Mesodermal cell (in vitro differentiated cells): ENCODE data around the gene PPIC. TPM values are rescaled to one million over a fixed set of nuclear protein-coding genes. Genes with fewer than 3 reads are reported as not detected.

Source experiments
- H3K27ac ChIP-seq: 2 replicates; pipeline ENCODE4 v1.7.0; 2013; ENCODE audit warnings: mild to moderate bottlenecking, low read depth, low read length, moderate library complexity; ENCODE audit not compliant: severe bottlenecking
- H3K36me3 ChIP-seq: 2 replicates; pipeline ENCODE4 v1.7.1; 2013; ENCODE audit warnings: mild to moderate bottlenecking, low read length, moderate library complexity; ENCODE audit not compliant: control insufficient read depth, insufficient read depth
- H3K4me1 ChIP-seq: one replicate; pipeline ENCODE4 v1.7.1; 2013; ENCODE audit warnings: mild to moderate bottlenecking, low read length; ENCODE audit not compliant: insufficient read depth, control insufficient read depth, poor library complexity, severe bottlenecking
- H3K4me3 ChIP-seq: 2 replicates; pipeline ENCODE4 v1.7.0; 2013; ENCODE audit warnings: low read length, control low read depth, mild to moderate bottlenecking; ENCODE audit not compliant: insufficient read depth, poor library complexity, severe bottlenecking; ENCODE audit errors: extremely low read depth
- H3K9me3 ChIP-seq: 2 replicates; pipeline ENCODE4 v1.7.1; 2013; ENCODE audit warnings: mild to moderate bottlenecking, low read length, moderate library complexity; ENCODE audit not compliant: control insufficient read depth
- WGBS, 2 experiments: methylation state at CpG; one replicate each; pipeline ENCODE4 v1.1.5; 2013; ENCODE audit warnings: missing lambda C conversion rate in 2 of 2; ENCODE audit not compliant: insufficient coverage in 2 of 2; 5-methylcytosine and 5-hydroxymethylcytosine counted together
- polyA plus RNA-seq, 2 experiments: library from polyadenylated mRNA; stranded (reverse); fragments of 50-300 nt; gene quantifications; one replicate each; pipeline ENCODE4 v1.2.3, GENCODE V29; 2013

PPIC gene
- polyA plus RNA-seq (2013, experiment 1 of 2): 33.5 TPM
- 39.4 TPM for polyA plus RNA-seq (2013, experiment 2 of 2)

DNA sequence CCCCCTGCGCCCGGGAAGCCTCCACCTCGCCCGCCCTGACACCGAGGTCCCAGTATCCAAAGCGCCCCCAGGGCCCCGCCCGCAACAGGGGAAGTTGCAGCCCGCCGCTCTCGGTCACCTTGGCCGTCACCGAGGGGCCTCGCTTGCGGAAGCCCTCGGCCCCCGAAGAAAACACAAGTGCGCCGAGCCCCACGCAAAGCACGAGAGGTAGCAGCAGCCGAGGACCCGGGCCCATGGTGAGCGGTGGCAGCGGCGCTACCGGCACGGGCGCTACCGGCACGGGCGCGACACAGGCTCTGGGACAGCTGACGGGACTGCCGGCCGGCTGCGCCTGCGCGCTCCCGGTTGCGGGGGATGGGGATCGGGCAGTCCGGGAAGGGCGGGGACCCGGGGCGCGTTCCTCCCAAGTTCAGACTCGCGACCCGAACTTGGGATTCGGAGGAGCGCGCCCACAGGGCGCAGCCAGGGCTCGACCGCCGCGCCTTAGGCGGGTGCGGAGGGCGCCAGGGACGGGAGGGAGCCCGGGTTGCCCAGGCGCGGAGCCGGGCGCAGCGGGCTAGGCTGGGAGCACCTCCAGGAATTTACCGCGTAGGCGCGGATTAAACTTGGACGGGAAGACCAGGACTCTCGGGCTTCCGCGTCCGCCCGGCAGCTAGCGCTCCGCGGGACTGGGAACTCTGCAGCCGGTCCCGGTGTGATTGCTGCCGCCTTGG lies at the start of gene PPIC:
Gene PPIC (minus strand): TSS at position 335 of the 713 bp plus-strand sequence. CDS start 100 bp downstream, at position 235.
- Histone ChIP-seq H3K9me3 (no peaks in the 10 kb centered on the region), H3K27ac (peak within 1 kb of the TSS; percentile 56), H3K4me1 (peaks cover 4% of the 10 kb centered on the region), H3K36me3 (no peaks in the 10 kb centered on the region), H3K4me3 (peak within 1 kb of the TSS; percentile 75)
- WGBS, 2 experiments: 0% methylated on average over 65 to 82 of the region's 84 CpGs

DNA sequence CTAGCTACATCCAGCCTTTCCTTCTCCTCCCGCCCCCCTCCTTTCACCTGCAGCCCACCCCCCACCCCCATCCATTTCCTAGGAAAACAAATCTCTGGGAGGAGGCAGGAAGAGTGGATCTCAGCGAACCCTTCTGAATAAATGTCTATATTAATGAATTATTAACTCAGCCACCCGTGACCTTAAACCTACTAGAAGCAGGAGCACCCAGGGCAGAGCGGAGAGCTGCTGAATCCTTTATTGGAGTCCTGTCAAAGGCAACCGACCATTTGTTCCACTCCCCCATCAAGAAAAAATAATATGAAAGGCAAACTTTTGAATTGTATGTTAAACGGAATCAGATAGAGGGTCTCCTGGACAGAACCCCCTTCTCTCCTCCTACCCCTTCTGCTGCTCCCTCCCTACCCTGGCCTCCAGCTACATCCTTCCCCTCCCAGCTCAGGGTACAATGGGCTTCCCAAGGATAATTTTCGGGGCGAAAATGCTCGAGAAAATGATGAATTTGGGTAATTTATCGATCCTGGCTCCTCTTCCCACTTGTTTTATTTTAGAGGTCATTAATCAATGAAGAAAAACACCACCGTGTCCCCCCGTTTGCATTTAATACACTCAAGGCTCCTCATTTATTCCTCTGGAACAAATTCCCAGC lies 49.2 kb upstream of the PPIC start:
- Histone ChIP-seq H3K36me3 (no peaks in the 10 kb centered on the region), H3K27ac (no peak overlapping the region), H3K9me3 (no peaks in the 10 kb centered on the region), H3K4me1 (peaks cover 10% of the 10 kb centered on the region), H3K4me3 (no peak overlapping the region)
- WGBS, 2 experiments: 0 to 70% methylated on average over 2 of the region's 12 CpGs

DNA sequence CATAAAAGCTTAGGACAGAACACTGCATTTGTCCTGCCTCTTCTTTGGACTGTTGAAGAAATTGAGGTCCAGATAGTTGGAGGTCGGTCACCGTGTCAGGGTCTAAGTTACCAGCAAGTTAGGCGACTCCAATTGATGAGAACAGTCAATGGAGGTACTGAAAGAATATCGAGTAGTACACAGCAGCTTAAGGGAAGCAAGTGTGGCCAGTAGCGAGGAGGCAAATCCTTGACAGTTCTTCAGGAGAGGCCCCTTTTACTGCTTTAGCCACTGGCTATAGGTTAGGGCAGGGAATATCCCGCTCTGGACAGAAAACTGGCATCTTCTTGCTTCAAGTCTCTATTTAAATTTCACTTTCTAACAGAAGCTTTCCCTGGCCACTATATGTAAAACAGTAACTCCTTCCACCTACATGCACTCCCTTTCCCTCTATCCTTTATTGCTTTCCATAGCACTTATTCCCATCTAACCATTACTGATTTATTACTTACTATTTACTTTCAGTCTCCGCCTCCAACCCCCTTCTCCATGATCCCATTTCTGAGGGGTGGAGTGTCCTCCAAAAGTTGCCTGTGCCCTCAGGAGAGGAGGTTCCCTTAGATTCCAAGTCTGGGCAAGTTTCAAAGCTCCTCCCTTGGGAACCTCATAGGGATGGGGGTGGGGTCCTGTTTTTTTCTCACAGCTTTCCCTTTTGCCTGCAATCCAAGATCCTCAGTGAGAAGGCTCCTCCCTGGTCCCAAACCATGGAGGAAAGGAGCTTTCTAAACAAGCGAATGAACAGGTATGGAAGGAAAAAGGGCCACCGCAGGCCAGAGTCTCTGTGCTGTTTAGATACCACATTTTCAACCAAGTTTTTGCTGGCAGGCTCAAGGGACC lies 48.4 kb upstream of the PPIC start:
- Histone ChIP-seq H3K36me3 (no peaks in the 10 kb centered on the region), H3K4me3 (no peak overlapping the region), H3K9me3 (no peaks in the 10 kb centered on the region), H3K27ac (no peak overlapping the region), H3K4me1 (peaks cover 10% of the 10 kb centered on the region)
- 75 to 84% methylated on average over 7 of the region's 9 CpGs for WGBS, 2 experiments

DNA sequence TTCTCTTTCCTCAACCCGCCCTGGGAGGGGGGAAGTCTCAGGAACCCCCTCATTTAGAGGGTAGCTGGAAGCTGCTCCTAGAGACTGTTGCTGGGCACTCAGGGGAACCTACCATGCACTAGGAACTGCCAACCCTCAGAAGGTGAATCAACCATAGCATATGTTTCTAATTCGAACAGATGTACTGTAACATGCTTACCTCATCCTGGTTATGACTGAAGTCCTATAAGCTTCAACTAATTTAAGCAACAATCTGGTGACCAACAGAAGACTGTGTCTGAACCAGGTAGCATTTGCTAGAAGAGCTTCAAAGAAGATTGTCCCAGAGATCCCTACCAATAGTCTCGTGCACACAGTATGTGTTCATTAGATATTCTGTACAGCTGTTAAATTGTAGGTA lies 46.8 kb upstream of the PPIC start:
- Histone ChIP-seq H3K4me1 (peaks cover 9% of the 10 kb centered on the region), H3K4me3 (no peak overlapping the region), H3K36me3 (no peaks in the 10 kb centered on the region), H3K9me3 (no peaks in the 10 kb centered on the region), H3K27ac (no peak overlapping the region)
- WGBS, 2 experiments: 71 to 83% methylated on average over 2 to 3 of the region's 3 CpGs

DNA sequence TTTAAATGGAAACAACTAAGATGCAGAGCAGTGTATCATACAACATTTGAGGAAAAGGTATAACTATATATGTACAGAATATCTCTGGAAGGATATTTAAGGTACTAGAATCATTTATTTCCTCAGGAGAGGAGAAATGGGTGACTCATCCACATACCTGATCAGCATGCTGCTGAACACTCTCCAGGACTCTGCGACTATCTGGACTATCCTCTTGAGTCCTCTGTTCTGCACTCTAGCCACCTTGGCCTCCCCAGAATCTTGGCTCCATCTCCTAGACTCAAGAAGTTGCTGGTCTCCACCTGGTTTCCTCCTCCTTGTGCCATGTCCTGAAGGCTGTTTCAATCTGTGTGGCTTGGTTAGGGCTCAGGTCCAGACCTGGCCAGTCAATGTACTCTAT lies 43.7 kb upstream of the PPIC start:
- Histone ChIP-seq H3K4me3 (no peak overlapping the region), H3K9me3 (no peaks in the 10 kb centered on the region), H3K4me1 (no peaks in the 10 kb centered on the region), H3K36me3 (no peaks in the 10 kb centered on the region), H3K27ac (no peak overlapping the region)
- 57 to 82% methylated on average over 1 of the region's 1 CpG for WGBS, 2 experiments

DNA sequence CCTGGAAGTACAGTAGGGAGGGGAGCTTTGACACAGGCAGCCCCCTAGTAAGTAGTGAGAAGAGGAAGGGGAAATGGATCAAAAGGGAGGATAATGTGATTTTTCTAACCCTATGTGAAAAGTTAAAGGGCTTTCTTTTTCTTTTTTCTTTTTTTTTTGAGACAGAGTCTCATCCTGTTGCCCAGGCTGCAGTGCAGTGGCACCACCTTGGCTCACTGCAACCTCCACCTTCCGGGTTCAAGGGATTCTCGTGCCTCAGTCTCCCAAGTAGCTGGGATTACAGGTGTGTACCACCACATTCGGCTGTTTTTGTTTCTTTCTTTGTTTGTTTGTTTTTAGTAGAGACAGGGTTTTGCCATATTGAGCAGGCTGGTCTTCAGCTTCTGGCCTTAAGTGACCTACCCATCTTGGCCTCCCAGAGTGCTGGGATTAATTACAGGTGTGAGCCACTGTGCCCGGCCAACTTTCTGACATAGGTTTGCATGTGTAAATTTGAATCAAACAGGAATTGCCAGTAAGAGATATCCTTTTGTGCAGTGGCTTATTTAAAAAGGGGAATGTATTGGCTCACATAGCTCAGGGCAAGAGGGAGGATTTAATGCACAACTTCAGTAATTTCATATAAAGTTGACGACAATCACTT lies 39.1 kb upstream of the PPIC start:
- H3K4me3 ChIP-seq: no peak overlapping the region
- no peaks in the 10 kb centered on the region for H3K4me1 ChIP-seq
- H3K27ac ChIP-seq: no peak overlapping the region
- 92 to 95% methylated on average over 2 to 5 of the region's 5 CpGs for WGBS, 2 experiments
- no peaks in the 10 kb centered on the region for H3K9me3 ChIP-seq
- no peaks in the 10 kb centered on the region for H3K36me3 ChIP-seq

DNA sequence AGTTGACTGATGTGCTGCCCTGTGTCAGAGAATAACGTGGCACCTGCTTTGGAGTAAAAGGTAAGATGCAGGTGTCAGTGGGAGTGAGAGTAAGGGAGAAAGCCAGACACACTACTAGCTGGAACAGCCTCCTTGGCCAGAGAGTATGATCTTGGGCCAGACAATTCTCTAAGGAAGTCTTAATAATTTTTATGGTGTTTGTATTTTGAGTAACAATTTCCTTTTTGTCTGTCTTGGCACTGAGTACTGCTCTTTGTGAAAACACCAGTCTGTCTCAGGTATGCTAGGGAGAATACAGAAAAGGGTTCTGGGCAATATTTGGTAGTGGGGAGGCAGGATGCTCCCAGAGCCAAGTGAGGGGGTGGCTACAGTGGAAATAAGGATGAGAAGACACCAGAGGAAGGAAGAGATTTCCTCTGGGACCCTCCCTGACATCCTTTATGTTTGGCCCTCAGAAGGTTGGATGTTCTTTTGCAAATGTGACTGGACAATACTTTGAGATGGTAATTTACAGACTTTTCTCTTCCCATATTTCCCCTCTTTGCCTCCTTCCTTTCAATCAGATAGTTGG lies 31.9 kb upstream of the PPIC start:
- H3K9me3 ChIP-seq: no peaks in the 10 kb centered on the region
- no peaks in the 10 kb centered on the region for H3K36me3 ChIP-seq
- no peaks in the 10 kb centered on the region for H3K4me1 ChIP-seq
- no peak overlapping the region for H3K4me3 ChIP-seq
- 70 to 81% methylated on average over 1 of the region's 1 CpG for WGBS, 2 experiments
- H3K27ac ChIP-seq: no peak overlapping the region

DNA sequence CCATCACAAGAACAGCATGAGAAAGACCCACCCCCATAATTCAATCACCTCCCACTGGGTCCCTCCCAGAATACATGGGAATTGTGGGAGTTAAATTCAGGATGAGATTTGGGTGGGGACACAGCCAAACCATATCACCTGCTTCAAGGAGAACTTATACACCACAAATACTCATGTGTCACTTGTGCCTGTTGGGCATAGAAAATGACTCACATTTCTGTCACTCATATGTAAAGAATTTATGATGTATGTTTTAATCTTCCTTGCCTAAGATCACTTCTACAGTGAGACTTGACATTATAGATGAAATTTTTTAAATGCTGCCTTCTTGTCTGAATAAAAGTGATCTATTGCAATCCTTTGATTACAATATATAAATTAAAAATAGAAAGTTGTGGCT lies 29.5 kb upstream of the PPIC start:
- no peaks in the 10 kb centered on the region for H3K9me3 ChIP-seq
- no peak overlapping the region for H3K27ac ChIP-seq
- no peak overlapping the region for H3K4me3 ChIP-seq
- H3K36me3 ChIP-seq: no peaks in the 10 kb centered on the region
- no peaks in the 10 kb centered on the region for H3K4me1 ChIP-seq

DNA sequence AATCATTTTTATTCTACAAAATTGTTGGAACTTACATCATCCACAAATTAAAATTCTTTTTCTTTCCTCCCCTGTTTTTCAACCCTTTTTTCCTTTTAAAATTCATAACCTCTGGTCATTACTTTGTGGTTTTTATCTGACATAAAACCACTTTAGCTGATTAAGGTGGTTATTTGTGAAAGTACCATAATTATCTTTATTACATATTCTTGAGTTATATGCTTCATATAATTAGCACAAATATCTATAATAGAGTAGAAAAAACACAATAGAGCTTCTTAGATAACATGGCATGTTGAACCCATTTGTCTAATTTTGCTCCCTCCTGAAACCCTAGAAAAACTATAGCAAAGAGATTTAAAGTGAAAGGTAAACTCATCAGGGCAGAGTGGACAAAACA lies 22.9 kb upstream of the PPIC start:
- no peaks in the 10 kb centered on the region for H3K4me1 ChIP-seq
- H3K36me3 ChIP-seq: no peaks in the 10 kb centered on the region
- H3K27ac ChIP-seq: no peak overlapping the region
- no peaks in the 10 kb centered on the region for H3K9me3 ChIP-seq
- H3K4me3 ChIP-seq: no peak overlapping the region

DNA sequence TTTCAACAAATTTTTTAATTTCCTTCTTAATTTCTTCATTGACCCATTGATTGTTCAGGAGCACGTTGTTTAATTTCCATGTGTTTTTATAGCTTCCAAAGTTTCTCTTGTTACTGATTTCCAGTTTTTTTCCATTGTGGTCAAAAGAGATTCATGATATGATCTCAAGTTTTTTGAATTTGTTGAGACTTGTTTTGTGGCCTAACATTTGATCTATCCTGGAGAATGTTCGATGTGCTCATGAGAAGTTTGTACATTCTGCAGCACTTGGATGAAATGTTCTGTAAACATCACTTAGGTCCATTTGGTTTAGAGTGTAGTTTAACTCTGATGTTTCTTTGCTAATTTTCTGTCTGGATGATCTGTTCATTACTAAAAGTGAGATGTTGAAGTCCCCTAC lies 14.7 kb upstream of the PPIC start:
- Histone ChIP-seq H3K36me3 (no peaks in the 10 kb centered on the region), H3K9me3 (no peaks in the 10 kb centered on the region), H3K4me1 (peaks cover 2% of the 10 kb centered on the region), H3K27ac (no peak overlapping the region), H3K4me3 (no peak overlapping the region)
- WGBS, 2 experiments: 95 to 100% methylated on average over 1 to 2 of the region's 2 CpGs
